Inflammatory macrophage treated with lipopolysaccharide for 4 hours (primary cell): ENCODE measurements around the gene OLFM4.

Source experiments
- DNase-seq: peaks from one replicate; pipeline ENCODE4 v3.0.0-alpha.2; 2020

The OLFM4 gene

DNA sequence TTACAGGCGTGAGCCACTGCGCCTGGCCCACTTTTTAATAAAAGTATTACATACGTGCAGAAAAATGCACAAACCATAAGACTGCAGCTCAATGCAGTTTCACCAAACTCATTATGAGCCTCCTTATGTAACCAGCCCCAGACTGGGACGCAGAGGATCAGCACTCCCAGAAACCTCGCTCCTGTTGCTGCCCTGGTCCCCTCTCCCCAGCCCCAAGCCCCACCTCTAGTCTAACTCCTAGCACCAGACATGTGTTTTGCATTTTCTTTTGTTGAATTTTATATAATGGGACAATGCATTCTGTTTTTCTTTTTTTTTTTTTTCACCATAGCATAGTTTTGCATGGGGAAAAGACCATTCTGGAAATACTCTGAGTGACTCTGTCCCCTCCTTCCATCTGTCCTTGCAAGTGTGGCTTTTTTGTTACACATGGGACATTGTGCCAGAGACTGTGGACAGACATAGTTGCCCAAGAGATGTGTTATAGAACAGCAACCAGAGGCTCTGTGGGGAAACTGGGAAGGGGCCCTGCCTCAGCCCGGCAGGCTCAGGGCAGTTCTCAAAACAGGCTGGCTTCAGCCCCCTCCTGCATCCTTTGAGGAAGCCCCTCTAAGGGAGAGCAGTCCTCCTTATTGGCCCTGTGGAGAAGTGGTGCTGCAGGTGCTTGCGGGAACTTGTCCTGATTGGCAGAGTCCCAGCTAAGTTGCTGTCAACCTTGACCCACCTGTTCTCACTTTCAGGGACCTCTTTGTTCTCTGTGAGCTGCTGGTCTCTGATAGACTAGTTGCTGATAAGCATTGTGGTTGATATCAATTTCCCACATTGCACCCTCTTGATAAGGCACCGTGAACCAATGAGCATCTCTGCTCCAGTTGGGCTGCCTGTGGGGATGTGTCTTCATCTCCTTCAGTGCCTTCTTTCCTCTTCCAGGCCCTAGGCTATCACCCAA, 13.8 kb upstream of the OLFM4 start:
- DNase-seq, result no peak

DNA sequence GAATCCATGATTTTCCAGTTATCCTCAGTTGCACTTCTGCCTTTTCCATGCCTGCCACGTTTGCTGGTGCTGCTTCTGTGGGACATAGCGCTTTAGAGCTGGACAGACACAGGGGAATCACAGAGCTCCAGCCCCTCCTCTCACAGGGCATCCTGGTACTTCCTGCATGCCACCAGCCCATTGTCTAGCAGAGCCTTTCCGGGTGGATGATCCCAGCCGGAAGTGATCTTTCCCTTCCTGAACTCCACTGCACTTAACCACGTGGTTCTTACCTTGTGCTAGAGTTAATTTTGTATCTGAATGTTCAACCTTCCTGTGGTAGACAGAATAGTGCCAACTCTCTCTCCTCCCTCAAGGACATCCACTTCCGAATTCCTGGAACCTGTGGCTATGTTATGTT, 12.6 kb upstream of the OLFM4 start:
- no peak for DNase-seq

DNA sequence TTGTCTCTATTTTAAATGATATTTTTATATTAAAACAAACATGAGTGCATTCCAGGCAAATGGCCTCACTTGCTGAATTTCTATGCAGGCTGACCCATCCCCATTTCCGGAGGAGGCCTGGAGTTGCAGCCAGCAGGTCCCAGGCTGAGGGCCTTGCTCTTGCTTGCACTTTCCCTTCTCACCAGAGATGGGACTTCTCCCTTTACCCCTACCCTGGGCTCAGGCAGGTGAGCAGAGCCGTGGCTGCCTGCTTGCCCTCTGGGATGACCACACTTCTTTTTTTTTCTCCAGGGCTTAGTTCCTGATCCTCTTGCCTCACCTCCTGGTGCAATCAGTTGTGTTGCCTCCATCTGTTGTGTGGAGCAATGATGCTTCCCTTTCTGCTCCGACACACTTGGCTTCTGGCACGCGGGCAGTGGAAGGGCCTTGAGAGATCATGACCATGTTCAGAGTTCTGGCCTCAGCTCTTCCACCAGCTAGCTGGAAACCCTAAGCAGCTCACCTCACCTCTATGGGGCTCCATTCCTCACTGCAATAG, 11.1 kb upstream of the OLFM4 start:
- peak; percentile 6 for DNase-seq

DNA sequence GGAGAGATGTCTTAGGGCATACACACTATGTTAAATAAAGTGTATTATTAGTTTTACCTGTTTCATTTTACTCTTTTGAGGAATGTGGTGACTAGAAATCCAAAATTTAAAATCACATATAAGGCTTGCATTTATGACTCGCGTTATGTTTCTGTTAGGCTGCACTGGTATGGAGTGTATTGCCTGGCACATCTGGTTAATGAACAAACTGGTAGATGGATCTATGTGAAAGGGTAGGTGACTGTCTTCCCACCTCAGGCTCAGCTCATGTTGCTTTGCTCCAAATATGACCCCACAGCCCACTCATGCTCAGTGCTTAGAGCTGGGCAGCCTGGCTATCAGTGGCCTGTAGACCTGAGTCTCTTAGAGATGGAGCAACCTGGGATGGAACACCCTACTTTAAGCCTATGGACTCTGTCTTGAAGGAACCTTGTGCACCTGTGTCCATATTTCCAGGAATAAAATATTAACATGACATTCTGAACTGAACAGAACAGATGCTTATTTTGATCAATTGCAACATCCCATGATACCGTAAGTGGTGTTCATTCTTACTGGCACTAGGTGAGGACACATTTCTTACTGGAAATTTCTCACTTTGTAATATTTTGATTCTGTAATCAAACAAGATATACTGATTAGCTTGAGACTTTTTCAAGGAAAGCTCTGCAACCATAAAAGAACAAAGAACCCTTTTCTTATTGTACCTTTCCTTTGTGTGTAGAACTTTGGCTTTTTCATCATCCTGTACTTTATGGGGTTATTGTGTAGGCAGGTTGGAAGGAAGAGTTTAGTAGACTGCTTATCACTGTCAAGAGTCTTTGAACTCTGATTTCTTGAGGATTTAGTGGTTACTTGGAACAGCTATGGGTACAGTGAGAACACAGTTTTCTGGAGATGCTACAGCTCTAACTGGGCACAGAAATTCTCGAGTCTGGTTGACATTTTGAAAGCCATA, 9.6 kb upstream of the OLFM4 start:
- DNase-seq, result no peak

DNA sequence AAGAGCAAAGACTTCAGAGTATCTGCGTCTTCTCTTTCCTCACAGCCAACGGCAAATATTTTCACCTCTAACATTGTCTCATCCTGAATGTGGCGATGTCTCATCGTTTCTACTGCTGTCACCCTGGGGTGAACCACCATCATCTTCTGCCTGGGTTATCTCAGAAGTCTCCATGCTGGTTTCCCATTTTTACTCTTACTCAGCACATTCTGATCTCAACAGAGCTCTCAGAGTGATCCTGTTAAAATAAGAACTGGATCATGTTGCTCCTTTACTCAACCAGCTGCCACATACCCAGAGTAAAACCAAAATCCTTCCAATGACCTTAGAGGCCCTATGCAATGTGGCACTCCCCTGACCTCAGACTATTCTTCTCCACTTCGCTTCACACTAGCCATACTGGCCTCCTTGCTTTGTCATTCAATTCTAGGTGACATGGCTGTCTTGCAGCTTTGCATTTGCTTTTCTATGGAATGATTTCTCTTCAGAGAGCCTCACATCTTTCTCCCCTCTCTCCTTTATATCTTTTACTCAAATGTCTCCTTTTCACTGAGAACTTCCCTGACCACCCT, 7.8 kb upstream of the OLFM4 start:
- DNase-seq, result no peak

DNA sequence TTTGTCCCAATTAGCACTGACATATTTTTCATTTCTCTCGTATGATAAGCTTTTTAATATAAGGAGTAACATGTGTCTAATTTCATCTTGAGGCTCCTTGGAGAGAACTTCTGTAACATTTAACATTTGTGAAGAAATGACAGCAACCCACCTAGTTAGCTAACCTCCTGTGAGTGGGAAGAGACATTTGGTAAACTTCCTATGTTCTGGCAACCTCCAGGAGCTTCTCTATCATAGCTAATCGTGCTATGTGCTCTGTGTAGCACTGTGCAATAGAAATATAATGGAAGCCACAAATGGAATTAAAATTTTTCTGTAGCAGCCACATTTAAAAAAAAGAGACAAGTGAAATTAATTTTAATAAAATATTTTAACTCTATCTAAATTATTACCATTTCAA, 5.4 kb upstream of the OLFM4 start:
- no peak for DNase-seq

DNA sequence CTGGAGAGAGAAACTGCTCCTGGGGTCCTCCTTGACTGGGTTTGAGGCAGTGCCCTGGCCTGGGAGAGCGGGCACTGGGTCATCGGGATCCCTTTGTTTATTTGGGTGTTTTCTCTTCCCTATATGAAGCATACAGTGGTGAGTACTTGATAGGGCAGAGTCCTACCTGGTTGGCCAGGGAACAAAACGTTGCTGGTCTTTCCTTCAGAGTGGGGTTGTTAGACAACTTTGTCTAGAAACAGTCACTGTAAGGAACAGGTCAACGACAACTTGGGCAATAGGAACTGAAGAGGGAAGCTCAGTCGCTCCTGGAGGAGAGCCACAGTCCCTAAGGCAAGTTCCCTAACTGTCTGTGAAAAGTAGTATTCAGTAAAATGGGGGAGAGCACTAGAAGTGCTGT, 550 bp upstream of the OLFM4 start:
- no peak for DNase-seq

DNA sequence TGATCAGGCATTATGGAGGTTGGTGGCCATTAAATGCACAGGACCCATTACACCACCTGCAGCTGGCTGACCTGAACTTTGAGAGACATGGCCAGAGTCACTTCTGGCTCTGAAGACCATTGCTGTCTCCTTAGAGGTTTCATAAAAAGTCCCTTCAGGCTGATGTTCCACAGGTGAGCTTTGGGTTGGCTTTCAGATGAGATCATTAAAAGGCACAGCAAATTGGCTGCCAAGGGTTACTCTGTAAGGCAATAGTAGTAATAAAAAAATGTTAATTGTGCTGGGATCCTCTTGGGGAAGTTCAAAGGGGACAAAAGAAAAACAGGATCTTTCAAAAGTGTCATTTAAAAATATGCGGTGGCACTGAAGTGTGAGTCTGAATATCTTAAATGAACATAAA, 4.2 kb downstream of the OLFM4 start:
- DNase-seq, result no peak

DNA sequence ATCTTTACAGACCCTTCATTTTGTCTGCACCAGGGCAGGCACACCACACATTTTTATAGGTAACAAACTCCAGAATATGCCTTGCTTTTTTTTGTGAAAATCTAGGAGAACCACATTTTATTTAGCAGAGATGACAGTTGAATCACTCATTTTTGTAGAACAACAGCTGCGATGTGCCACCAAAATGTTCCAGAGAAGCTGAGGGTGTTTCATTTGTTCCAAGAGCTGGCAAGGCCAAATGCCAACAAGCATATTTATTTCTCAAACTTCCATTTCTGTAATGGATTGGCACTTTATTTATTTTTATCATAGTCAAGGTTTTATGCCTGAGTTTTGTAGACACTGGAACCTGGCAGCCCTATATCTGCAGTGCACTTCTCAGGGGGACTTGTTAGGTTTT, 10.4 kb downstream of the OLFM4 start:
- no peak for DNase-seq

DNA sequence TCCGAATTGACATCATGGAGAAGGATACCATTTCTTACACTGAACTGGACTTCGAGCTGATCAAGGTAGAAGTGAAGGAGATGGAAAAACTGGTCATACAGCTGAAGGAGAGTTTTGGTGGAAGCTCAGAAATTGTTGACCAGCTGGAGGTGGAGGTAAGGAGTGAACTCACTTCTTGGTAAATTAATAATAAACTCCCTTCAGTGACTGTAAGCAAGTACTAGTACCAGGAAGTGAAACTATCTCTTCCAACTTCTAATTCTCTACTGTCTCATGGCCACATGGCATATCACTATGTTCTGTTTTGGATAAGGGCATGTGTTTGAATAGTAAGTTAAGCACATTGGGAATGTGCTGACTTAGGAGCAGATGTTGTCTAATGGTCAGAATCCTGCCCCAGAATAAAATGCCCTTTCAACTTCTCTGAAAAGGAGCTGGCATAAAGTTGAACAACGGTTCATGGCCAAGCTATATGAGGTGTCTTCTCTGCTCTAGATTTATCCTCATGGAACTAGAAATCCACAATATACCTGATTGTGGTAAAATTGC, 13.4 kb downstream of the OLFM4 start:
- no peak for DNase-seq

DNA sequence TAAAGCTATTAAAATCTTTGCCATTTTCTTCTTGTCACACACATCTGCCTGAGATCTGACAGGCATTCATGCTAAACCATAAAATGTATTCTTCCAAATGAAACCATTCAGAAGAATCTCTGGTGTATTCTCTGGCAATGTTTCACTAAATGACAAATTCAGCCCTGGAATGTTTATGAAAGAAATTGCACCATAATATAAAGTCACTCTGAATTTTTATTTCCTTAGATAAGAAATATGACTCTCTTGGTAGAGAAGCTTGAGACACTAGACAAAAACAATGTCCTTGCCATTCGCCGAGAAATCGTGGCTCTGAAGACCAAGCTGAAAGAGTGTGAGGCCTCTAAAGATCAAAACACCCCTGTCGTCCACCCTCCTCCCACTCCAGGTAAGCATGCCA, 14.3 kb downstream of the OLFM4 start:
- no peak for DNase-seq

DNA sequence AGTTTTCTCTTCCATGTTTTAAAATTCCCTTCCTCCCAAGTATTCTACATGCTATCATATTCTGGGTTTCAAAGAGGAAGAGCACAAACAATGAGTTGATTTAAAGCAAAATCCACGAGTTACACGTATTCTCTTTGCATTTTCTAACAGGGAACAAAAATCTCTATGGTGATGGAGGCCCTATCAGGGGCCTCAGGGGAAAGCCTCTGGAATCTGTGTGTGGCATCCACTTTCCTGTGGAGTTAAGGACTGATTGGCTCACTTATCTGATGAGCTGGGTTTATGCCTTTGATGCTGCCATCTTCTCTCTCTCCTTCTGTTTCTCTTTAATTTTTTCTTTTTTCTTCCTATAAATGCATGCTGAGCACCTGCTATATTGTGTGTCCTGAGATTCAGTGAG, 14.8 kb downstream of the OLFM4 start:
- DNase-seq, result no peak

DNA sequence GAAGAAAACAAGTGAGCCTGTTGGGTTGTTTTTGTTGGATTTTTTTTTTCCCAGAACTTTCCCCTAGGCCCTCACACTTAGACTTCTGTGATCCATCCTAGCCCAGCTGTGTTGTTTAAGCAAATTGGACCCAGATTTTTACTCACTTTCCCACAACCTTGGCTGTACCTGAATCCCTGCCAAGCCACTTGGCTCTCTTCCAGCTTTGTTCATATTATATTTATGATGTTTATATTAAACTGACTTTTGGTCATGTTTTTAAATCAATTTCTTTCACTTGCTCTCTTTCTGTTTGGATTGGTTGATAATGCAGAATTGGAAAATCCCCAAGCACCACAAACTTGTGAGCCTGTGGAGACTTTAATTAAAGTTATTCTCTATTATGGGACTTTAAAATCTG, 16.6 kb downstream of the OLFM4 start:
- DNase-seq, result no peak

DNA sequence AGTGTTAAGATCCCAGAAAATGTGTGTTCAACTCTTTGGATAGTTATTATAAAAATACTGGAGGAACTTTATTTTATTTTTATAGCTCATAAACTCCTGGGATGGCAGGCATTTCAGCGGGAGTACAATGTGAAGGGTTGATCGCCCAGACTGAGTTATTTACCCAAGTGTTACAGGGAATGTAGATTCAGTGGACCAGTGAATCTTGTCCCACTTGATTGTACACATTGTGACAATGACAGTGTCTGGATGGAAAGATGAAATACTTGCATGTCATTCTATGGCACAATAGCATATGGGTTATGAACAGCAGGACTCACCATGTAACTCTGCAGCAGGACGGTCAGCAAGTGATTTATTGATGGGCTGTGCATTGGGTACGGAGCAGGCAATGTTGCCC, 20.3 kb downstream of the OLFM4 start:
- DNase-seq, result no peak

DNA sequence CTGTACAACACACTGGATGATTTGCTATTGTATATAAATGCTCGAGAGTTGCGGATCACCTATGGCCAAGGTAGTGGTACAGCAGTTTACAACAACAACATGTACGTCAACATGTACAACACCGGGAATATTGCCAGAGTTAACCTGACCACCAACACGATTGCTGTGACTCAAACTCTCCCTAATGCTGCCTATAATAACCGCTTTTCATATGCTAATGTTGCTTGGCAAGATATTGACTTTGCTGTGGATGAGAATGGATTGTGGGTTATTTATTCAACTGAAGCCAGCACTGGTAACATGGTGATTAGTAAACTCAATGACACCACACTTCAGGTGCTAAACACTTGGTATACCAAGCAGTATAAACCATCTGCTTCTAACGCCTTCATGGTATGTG, 21.5 kb downstream of the OLFM4 start:
- DNase-seq, result no peak

DNA sequence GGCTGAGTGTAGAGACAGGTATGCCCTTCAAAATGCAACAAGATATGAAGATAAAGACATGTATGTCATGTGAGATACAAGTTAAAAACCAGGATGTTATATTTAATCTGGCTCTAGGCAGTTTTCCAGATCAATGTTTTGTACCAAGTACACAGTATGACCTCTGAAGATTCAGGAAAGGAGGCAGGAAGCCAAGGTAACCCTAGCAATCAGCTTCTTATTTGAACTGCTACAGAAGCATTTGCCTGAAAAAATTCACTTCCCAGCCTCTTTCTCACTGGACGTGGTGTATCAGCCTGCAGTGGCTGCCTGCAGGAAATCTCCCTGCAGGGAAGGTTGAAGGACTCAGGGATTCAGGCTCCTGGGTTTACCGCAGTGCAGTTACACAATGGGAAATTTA, 24.1 kb downstream of the OLFM4 start:
- DNase-seq, result no peak

DNA sequence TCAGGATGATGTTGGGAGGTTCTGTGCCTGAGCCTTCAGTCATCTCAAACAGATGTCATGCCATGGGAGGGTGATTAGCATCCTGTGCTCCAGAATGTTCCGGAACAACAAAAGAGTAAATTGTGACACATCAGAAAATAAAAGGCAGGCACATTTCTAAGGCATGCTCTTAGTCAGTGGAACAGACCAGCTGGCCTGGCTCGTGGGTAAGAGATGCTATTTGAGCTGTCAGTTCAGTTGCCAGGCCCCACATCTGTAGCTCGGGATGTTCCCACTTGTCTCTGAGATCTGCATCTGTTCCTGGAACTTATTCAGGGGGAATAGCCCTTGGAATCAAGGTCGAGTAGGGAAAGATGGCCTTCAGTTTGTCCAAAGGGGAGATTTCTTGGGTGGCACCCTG, 26.0 kb downstream of the OLFM4 start:
- DNase-seq, result no peak

DNA sequence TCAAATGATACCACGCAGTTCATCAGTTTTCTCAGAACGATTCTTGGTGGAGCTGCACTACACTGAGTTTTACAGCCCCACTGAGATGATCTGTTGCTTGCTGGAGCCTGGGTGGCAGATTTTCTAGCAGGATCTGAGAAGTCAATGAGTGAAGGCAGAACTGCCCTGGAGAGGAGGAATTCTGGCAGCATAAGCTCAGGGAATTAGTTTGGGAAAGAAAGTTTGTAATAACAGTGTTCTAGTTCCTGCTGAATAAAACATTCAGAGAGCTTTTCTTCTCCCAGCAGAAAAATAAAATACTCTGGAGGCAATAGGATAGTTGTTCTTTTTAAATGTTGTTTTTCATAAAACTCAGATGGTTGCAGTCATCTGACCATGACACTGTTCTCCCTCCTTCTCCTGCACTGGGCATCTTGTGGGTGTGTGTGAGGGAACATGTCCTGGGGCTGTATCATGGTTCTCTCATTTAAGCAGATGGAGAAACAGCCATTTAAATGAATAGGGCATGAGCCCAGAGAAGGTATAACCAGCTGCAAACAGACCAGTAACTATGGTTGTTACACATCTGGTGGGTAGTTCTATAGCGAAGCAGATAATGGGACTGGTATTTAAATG, 29.6 kb downstream of the OLFM4 start:
- DNase-seq, result no peak

DNA sequence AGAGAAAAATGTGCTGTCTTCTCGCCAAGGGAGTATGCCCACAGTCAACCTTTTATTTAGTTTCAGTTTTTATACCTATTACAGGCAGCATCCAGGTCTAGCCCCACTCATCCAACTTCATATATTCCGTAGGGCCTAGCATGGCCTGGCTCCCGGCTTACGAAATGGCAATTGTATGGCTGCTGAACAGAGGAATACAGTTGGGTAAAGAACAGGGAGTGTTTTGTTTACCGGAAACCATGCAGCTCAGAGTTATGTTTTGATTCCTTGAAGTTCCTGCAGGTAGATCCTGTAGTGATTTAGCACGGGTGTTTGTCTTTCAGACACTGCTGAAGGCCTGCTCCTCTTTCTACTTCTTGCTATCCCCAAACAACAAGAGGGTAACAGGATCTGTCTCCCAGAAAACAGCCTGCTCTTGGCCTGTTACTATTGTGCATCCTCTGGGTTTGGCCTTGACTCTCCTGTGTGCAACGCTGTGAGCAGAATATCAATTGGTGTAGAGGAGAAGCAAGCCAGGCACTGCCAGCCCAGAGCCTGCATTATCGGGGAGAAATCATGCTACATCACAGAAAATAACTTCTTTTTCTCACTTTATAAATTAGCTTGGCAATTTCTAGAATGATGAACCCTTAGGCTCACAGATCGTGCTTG, 32.4 kb downstream of the OLFM4 start:
- no peak for DNase-seq

DNA sequence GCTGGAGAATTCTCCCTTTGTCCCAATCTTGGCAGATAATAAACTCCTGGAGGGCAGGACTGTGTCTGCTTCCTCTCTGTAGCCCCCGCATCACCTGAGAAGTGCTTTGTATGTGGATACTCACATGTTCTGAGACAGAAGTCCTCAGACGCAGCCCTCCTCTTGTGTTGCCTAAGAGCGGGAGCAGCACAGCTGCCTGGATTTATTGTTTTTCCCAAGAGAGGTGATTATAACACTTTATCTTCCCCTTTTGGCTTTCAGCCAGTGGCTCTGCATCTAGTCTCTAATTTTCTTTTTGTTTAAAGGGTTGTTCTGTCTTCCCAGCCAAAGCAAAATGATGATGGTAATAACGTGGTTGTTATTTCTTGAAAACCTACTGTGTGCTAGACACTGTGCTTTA, 36.1 kb downstream of the OLFM4 start:
- no peak for DNase-seq

DNA sequence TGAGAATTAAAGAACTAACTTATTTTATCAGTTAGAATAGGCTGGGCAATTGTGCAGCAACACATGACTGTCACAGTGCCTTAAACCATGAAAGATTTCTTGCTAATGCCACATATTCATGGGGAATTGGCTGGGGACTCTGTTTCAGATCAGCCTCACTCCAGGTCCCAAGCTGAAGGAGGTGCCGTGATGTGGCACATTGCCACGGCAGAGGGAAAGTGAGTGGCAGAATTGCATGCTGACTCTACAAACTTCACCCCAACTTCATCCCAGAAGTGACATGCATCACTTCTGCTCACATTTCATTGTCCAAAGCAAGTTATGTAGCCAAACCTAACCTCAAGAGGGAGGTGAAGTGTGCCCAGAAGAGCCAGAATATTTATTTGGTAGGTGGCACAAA, 37.8 kb downstream of the OLFM4 start:
- DNase-seq, result no peak
